CD14-positive monocyte (primary cell): Measurements from ENCODE around the gene LRRK1. TPM values are rescaled to one million over a fixed set of nuclear protein-coding genes. Genes with fewer than 3 reads are reported as not detected.
A peak's percentile ranks its signal among the peaks of the same experiment; 100 is the strongest.

Experiments
- DNase-seq, 3 donors: peaks; one replicate each; pipeline ENCODE4 v3.0.0-alpha.2; 2011 to 2022
- H2AFZ ChIP-seq: 2 replicates; pipeline ENCODE4 v1.6.0; 2012; ENCODE audit warnings: mild to moderate bottlenecking, low read depth, low read length, inconsistent platforms; ENCODE audit not compliant: insufficient read depth, poor library complexity, severe bottlenecking
- H3K27ac ChIP-seq, 2 donors: 1 replicate in 1 of 2; 2 replicates in 1 of 2; pipeline ENCODE4 v1.5.1; 2012 to 2013; ENCODE audit warnings: low read length in 2 of 2, control low read depth in 1 of 2, inconsistent platforms in 1 of 2, low read depth in 1 of 2, mild to moderate bottlenecking in 1 of 2
- H3K27me3 ChIP-seq, 2 donors: one replicate each; pipeline versions ENCODE4 v1.6.0 to v1.6.1; 2011 to 2013; ENCODE audit warnings: low read length in 2 of 2; ENCODE audit not compliant: control insufficient read depth in 2 of 2, insufficient read depth in 2 of 2
- H3K36me3 ChIP-seq, 2 donors: replicated peaks in 1 of 2; 1 replicate in 1 of 2; 2 replicates in 1 of 2; pipeline versions ENCODE4 v1.5.1 to v1.6.1; 2012 to 2013; ENCODE audit warnings: low read length in 2 of 2, control low read depth in 1 of 2, inconsistent platforms in 1 of 2, mild to moderate bottlenecking in 1 of 2; ENCODE audit not compliant: insufficient read depth in 2 of 2, control insufficient read depth in 1 of 2
- H3K4me1 ChIP-seq, 2 donors: 1 replicate in 1 of 2; 2 replicates in 1 of 2; pipeline versions ENCODE4 v1.5.1 to v1.6.1; 2012 to 2013; ENCODE audit warnings: low read length in 2 of 2, control low read depth in 1 of 2, inconsistent platforms in 1 of 2, mild to moderate bottlenecking in 1 of 2, moderate library complexity in 1 of 2; ENCODE audit not compliant: insufficient read depth in 2 of 2, control insufficient read depth in 1 of 2
- H3K4me2 ChIP-seq: replicated peaks from 2 replicates; pipeline ENCODE3; 2012; ENCODE audit warnings: low read length, moderate library complexity, mild to moderate bottlenecking; ENCODE audit not compliant: poor library complexity, severe bottlenecking; ENCODE audit errors: extremely low read depth
- H3K4me3 ChIP-seq, 3 experiments: fragments of 200-600 bp in 1 of 3; sonication (generic) in 1 of 3; replicated peaks in 1 of 3; 1 replicate in 2 of 3; 2 replicates in 1 of 3; pipeline ENCODE4 v1.5.1; 2011 to 2013; ENCODE audit warnings: low read length in 3 of 3, mild to moderate bottlenecking in 3 of 3, control low read depth in 2 of 3, low read depth in 2 of 3, inconsistent platforms in 1 of 3, moderate library complexity in 1 of 3
- H3K79me2 ChIP-seq: 2 replicates; pipeline ENCODE4 v1.6.0; 2012; ENCODE audit warnings: mild to moderate bottlenecking, control low read depth, inconsistent platforms, low read length, moderate library complexity; ENCODE audit not compliant: insufficient read depth
- H3K9ac ChIP-seq: 2 replicates; pipeline ENCODE4 v1.6.0; 2017; ENCODE audit warnings: low read length, mild to moderate bottlenecking; ENCODE audit not compliant: insufficient read depth, poor library complexity, severe bottlenecking
- H3K9me3 ChIP-seq, 2 donors: replicated peaks in 1 of 2; 1 replicate in 1 of 2; 2 replicates in 1 of 2; pipeline versions ENCODE4 v1.5.1 to v1.6.1; 2012 to 2013; ENCODE audit warnings: low read length in 2 of 2, control low read depth in 1 of 2; ENCODE audit not compliant: control insufficient read depth in 1 of 2, insufficient read depth in 1 of 2
- H4K20me1 ChIP-seq: 2 replicates; pipeline ENCODE4 v1.6.0; 2012; ENCODE audit warnings: mild to moderate bottlenecking, low read length, control low read depth, moderate library complexity; ENCODE audit not compliant: insufficient read depth
- H3K27ac Mint-ChIP-seq, 7 donors: one replicate each; pipeline ENCODE4 v1.8.0; 2020; ENCODE audit warnings: mild to moderate bottlenecking in 7 of 7, mixed read lengths in 7 of 7, moderate library complexity in 6 of 7, inconsistent platforms in 2 of 7
- H3K27me3 Mint-ChIP-seq, 3 donors: one replicate each; pipeline ENCODE4 v1.8.0; 2021 to 2022; ENCODE audit warnings: low read depth in 3 of 3, mild to moderate bottlenecking in 3 of 3, mixed read lengths in 3 of 3, moderate library complexity in 3 of 3, inconsistent platforms in 1 of 3
- H3K36me3 Mint-ChIP-seq, 2 donors: one replicate each; pipeline ENCODE4 v1.8.0; 2020; ENCODE audit warnings: mixed read lengths in 2 of 2, inconsistent platforms in 1 of 2, mild to moderate bottlenecking in 1 of 2
- H3K4me1 Mint-ChIP-seq: one replicate; pipeline ENCODE4 v1.8.0; 2020; ENCODE audit warnings: mild to moderate bottlenecking, mixed read lengths
- H3K4me3 Mint-ChIP-seq, 2 donors: one replicate each; pipeline ENCODE4 v1.8.0; 2020; ENCODE audit warnings: mild to moderate bottlenecking in 2 of 2, mixed read lengths in 2 of 2, moderate library complexity in 1 of 2
- H3K9me3 Mint-ChIP-seq, 7 donors: one replicate each; pipeline ENCODE4 v1.8.0; 2020 to 2022; ENCODE audit warnings: mixed read lengths in 7 of 7, mild to moderate bottlenecking in 6 of 7, moderate library complexity in 6 of 7, inconsistent platforms in 2 of 7
- CTCF ChIP-seq: fragments of 200-600 bp; IDR thresholded peaks from one replicate; pipeline ENCODE4 v1.8.0; 2022; ENCODE audit warnings: antibody characterized with exemption, mild to moderate bottlenecking
- WGBS: methylation state at CpG from one replicate; pipeline ENCODE4 v1.1.5; 2013; ENCODE audit warnings: missing lambda C conversion rate; ENCODE audit not compliant: insufficient coverage; 5-methylcytosine and 5-hydroxymethylcytosine counted together
- intact Hi-C, 2 donors: fragments of 100-400 bp; cut with micrococcal nuclease; formaldehyde crosslinking; loops; one replicate each; pipeline versions ENCODE4 v1.15.0 to v1.15.1; 2023
- polyA plus RNA-seq, 3 donors: library from polyadenylated mRNA; depleted of rRNA in 1 of 3; unstranded in 2 of 3; stranded (reverse) in 1 of 3; fragments of 300-500 nt in 2 of 3; fragments of >200 nt in 1 of 3; fragmentation: Illumina TruSeq in 2 of 3; gene quantifications; 1 replicate in 2 of 3; 2 replicates in 1 of 3; pipeline ENCODE4 v1.2.3, GENCODE V29; 2012 to 2021

LRRK1 gene
- polyA plus RNA-seq, 3 donors: 1.7 to 18.9 (median 5.4) TPM

DNA sequence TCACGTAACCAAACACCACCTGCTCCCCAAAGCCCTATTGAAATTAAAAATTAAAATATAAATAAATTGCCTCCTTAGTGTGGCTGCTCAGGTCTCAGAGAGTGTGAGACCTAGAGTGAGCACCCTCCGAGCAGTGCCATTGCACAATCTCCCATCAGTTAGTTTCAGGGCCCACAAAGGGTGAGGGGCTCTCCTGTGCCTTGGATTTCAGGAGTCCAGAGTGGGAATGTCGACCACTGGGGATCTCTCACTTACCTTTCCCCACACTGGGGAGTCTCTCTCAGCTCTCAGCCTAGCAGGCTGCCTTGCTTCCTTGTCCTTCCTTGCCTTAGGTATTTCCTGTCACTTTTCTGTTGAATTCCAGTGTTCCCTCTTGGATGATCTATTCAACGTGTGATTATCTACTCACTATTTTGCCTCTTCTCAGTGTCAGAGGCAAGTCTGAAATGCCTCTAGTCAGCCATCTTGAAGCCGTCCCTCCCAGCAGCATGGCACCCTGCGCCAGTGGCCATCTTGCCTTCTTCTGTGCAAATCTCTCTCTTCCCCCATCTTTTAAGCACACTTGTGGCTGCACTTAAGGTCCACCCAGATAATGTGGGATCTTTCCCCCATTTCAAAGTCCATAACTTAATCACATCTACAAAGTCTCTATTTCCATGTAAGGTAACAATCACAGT, 119.3 kb downstream of the LRRK1 start:
- H3K27me3 Mint-ChIP-seq: peaks cover 49 to 84% (median 62%) of the 10 kb centered on the region in 3 donors
- H3K36me3 Mint-ChIP-seq: peaks cover 90 to 94% of the 10 kb centered on the region in 2 donors
- no peak overlapping the region for H3K4me2 ChIP-seq
- intact Hi-C loops: no loop called here
- peaks cover 71% of the 10 kb centered on the region for H4K20me1 ChIP-seq
- no peak overlapping the region for H3K9ac ChIP-seq
- peaks cover 18% of the 10 kb centered on the region for H3K4me1 Mint-ChIP-seq
- no peaks in the 10 kb centered on the region for H3K79me2 ChIP-seq
- WGBS: 100% methylated on average over 3 of the region's 6 CpGs
- TF ChIP-seq CTCF: no peak
- H3K4me3 ChIP-seq: no peak overlapping the region
- peaks cover 34 to 78% of the 10 kb centered on the region in 2 donors for H3K36me3 ChIP-seq
- H3K9me3 ChIP-seq: peaks cover 4 to 13% of the 10 kb centered on the region in 2 donors
- peaks cover 14 to 49% (median 35%) of the 10 kb centered on the region in 7 donors for H3K9me3 Mint-ChIP-seq
- no peak overlapping the region for H2AFZ ChIP-seq
- H3K27ac Mint-ChIP-seq: no peak overlapping the region
- H3K27ac ChIP-seq: no peak overlapping the region
- peaks cover 21 to 73% of the 10 kb centered on the region in 2 donors for H3K27me3 ChIP-seq
- H3K4me3 Mint-ChIP-seq: peak overlapping the region in 1 of 2 donors; percentile 70
- peaks cover 5 to 15% of the 10 kb centered on the region in 2 donors for H3K4me1 ChIP-seq
- no peak for DNase-seq

- Mint-ChIP-seq H3K9me3 (peaks cover 11 to 44% (median 32%) of the 10 kb centered on the region in 7 donors), H3K27ac (no peak overlapping the region), H3K36me3 (peaks cover 90 to 95% of the 10 kb centered on the region in 2 donors), H3K4me1 (peaks cover 18% of the 10 kb centered on the region), H3K27me3 (peaks cover 40 to 80% (median 54%) of the 10 kb centered on the region in 3 donors), H3K4me3 (peak overlapping the region in 1 of 2 donors; percentile 65)
- Histone ChIP-seq H3K27ac (no peak overlapping the region), H3K4me3 (no peak overlapping the region), H3K9me3 (peaks cover 4 to 9% of the 10 kb centered on the region in 2 donors), H2AFZ (no peak overlapping the region), H3K36me3 (peaks cover 39 to 78% of the 10 kb centered on the region in 2 donors), H3K79me2 (no peaks in the 10 kb centered on the region), H4K20me1 (peaks cover 64% of the 10 kb centered on the region), H3K27me3 (peaks cover 13 to 67% of the 10 kb centered on the region in 2 donors), H3K4me1 (peaks cover 5 to 15% of the 10 kb centered on the region in 2 donors), H3K9ac (no peak overlapping the region), H3K4me2 (no peak overlapping the region)
- WGBS: 100% methylated on average over 1 of the region's 3 CpGs
- TF ChIP-seq CTCF: no peak
- DNase-seq: no peak
- intact Hi-C loops: no loop called here
Measured at GRCh38 chr15:101039461-101039860, 120.3 kb downstream of the LRRK1 start.
